HCT116 (cell line): ENCODE results near the gene CALD1.

Source experiments
- EZH2 ChIP-seq: fragments of 200-600 bp; sonication (generic); IDR thresholded peaks from 2 replicates; pipeline ENCODE4 v1.6.1; 2017; ENCODE audit warnings: antibody characterized with exemption, mixed run types
- FOSL1 ChIP-seq: IDR thresholded peaks from 2 replicates; pipeline ENCODE4 v1.6.1; 2012; ENCODE audit warnings: low read depth
- POLR2A ChIP-seq: IDR thresholded peaks from 2 replicates; pipeline ENCODE4 v1.7.0; 2011; ENCODE audit warnings: borderline replicate concordance; ENCODE audit not compliant: insufficient read depth, insufficient read length; ENCODE audit errors: extremely low read depth
- POLR2AphosphoS5 ChIP-seq: IDR thresholded peaks from 2 replicates; pipeline ENCODE4 v1.6.1; 2011; ENCODE audit warnings: mild to moderate bottlenecking, low read depth, low read length, moderate library complexity
- SIN3A ChIP-seq: IDR thresholded peaks from 2 replicates; pipeline ENCODE4 v1.6.1; 2012; ENCODE audit warnings: low read depth
- SP1 ChIP-seq: IDR thresholded peaks from 2 replicates; pipeline ENCODE4 v1.6.1; 2012; ENCODE audit warnings: low read depth
- TCF7L2 ChIP-seq: IDR thresholded peaks from 2 replicates; pipeline ENCODE4 v1.7.0; 2011; ENCODE audit warnings: borderline replicate concordance, inconsistent platforms; ENCODE audit not compliant: insufficient read depth, insufficient read length; ENCODE audit errors: extremely low read depth
- ZNF274 ChIP-seq: fragments of 200-500 bp; sonication (Bioruptor generic); IDR thresholded peaks from 2 replicates; pipeline ENCODE4 v1.6.1; 2014; ENCODE audit warnings: mild to moderate bottlenecking, low read depth, low read length, inconsistent platforms
- TF ChIP-seq, protein P1 (sequence below): IDR thresholded peaks from 2 replicates; pipeline ENCODE4 v1.6.1; 2012; ENCODE audit warnings: low read depth
- TF ChIP-seq, protein P2 (sequence below), 3 experiments: fragments of 200-600 bp in 1 of 3; sonication (generic) in 1 of 3; IDR thresholded peaks in 2 of 3; conservative IDR thresholded peaks in 1 of 3; 2 replicates each; pipeline ENCODE4 v1.5.1; 2012 to 2017; ENCODE audit warnings: low read depth in 2 of 3, low read length in 2 of 3, antibody characterized with exemption in 1 of 3, borderline replicate concordance in 1 of 3, control low read depth in 1 of 3, mild to moderate bottlenecking in 1 of 3, mixed read lengths in 1 of 3, mixed run types in 1 of 3, moderate library complexity in 1 of 3; ENCODE audit not compliant: insufficient read depth in 1 of 3

DNA sequence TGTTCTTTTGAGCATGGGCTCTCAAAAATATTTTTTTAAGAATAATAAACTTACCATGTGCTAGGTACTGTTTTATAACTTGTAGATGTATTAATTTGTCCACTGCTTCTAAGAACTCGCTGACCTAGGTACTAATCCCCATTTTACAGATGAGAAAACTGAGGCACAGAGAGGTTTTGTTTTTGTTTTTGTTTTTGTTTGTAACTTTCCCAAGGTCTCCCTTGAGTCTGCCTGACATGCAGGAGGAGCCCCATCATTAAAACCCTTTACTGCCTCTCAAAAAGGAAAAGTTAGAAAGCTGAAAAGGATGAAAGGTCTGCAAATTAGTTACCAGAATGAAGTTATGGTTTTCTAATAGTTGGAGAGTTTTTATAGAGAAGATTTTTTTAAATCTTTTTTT lies 168.4 kb downstream of the CALD1 start:
- TF ChIP-seq POLR2A (no peak), TCF7L2 (no peak), EZH2 (no peak), ZNF274 (no peak), POLR2AphosphoS5 (no peak), FOSL1 (no peak), SP1 (no peak), SIN3A (no peak)
- TF ChIP-seq, protein P1, sequence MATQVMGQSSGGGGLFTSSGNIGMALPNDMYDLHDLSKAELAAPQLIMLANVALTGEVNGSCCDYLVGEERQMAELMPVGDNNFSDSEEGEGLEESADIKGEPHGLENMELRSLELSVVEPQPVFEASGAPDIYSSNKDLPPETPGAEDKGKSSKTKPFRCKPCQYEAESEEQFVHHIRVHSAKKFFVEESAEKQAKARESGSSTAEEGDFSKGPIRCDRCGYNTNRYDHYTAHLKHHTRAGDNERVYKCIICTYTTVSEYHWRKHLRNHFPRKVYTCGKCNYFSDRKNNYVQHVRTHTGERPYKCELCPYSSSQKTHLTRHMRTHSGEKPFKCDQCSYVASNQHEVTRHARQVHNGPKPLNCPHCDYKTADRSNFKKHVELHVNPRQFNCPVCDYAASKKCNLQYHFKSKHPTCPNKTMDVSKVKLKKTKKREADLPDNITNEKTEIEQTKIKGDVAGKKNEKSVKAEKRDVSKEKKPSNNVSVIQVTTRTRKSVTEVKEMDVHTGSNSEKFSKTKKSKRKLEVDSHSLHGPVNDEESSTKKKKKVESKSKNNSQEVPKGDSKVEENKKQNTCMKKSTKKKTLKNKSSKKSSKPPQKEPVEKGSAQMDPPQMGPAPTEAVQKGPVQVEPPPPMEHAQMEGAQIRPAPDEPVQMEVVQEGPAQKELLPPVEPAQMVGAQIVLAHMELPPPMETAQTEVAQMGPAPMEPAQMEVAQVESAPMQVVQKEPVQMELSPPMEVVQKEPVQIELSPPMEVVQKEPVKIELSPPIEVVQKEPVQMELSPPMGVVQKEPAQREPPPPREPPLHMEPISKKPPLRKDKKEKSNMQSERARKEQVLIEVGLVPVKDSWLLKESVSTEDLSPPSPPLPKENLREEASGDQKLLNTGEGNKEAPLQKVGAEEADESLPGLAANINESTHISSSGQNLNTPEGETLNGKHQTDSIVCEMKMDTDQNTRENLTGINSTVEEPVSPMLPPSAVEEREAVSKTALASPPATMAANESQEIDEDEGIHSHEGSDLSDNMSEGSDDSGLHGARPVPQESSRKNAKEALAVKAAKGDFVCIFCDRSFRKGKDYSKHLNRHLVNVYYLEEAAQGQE, result no peak
- TF ChIP-seq, protein P2, sequence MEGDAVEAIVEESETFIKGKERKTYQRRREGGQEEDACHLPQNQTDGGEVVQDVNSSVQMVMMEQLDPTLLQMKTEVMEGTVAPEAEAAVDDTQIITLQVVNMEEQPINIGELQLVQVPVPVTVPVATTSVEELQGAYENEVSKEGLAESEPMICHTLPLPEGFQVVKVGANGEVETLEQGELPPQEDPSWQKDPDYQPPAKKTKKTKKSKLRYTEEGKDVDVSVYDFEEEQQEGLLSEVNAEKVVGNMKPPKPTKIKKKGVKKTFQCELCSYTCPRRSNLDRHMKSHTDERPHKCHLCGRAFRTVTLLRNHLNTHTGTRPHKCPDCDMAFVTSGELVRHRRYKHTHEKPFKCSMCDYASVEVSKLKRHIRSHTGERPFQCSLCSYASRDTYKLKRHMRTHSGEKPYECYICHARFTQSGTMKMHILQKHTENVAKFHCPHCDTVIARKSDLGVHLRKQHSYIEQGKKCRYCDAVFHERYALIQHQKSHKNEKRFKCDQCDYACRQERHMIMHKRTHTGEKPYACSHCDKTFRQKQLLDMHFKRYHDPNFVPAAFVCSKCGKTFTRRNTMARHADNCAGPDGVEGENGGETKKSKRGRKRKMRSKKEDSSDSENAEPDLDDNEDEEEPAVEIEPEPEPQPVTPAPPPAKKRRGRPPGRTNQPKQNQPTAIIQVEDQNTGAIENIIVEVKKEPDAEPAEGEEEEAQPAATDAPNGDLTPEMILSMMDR (IDR thresholded peaks at IDR 0.05 in 2 of 3, conservative IDR thresholded peaks at IDR 0.05 in 1 of 3; ENCODE audit: borderline replicate concordance in 1 of 3, insufficient read depth in 1 of 3, low read depth in 2 of 3, low read length in 2 of 3), result no peak
